Kidney capillary endothelial cell (primary cell): Measurements from ENCODE around the gene KIAA0513.
"Not testable (repeated sequence)": the region's sequence is repeated elsewhere in the genome, so short reads cannot be mapped to it uniquely, and the experiment has no call there.

Source experiments
- DNase-seq: peaks from one replicate; pipeline ENCODE4 v3.0.0-alpha.2; 2018; ENCODE audit warnings: low spot score

Gene KIAA0513

GRCh38 chr16:85049706-85050305 lies 22.2 kb downstream of the KIAA0513 start:
- DNase-seq: no peak

DNA sequence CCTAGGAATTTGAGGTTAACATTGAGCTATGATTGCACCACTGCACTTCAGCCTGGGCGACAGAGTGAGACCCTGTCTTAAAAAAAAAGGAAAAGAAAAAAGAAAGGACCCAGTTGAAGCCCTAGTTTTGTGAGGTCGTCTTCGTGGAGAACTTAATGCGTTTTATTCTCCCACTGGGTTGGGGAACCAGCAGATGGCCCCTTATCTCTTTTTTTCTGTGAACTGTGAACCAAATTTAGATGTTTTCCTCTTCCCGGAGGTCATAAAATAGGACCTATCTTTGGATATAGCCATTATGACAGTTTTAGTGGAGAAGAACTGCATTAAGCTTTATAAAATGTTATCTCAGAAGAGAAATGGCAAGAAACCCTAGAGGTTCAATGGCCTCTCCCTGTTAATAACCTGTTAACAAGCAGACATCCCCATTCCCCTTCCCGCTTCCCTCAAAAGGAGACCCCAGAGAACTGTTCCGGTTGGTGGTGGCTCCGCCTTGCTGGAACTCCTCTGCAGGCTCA lies 23.5 kb downstream of the KIAA0513 start:
- no peak for DNase-seq

GRCh38 chr16:85051683-85052082 lies 24.1 kb downstream of the KIAA0513 start:
- no peak for DNase-seq

GRCh38 chr16:85052536-85052935 lies 24.9 kb downstream of the KIAA0513 start:
- DNase-seq: no peak

GRCh38 chr16:85054321-85054720 lies 26.7 kb downstream of the KIAA0513 start:
- DNase-seq: not testable (repeated sequence)

- DNase-seq: no peak
These were observed 27.4 kb downstream of the KIAA0513 start for GRCh38 chr16:85054948-85055492.

DNA sequence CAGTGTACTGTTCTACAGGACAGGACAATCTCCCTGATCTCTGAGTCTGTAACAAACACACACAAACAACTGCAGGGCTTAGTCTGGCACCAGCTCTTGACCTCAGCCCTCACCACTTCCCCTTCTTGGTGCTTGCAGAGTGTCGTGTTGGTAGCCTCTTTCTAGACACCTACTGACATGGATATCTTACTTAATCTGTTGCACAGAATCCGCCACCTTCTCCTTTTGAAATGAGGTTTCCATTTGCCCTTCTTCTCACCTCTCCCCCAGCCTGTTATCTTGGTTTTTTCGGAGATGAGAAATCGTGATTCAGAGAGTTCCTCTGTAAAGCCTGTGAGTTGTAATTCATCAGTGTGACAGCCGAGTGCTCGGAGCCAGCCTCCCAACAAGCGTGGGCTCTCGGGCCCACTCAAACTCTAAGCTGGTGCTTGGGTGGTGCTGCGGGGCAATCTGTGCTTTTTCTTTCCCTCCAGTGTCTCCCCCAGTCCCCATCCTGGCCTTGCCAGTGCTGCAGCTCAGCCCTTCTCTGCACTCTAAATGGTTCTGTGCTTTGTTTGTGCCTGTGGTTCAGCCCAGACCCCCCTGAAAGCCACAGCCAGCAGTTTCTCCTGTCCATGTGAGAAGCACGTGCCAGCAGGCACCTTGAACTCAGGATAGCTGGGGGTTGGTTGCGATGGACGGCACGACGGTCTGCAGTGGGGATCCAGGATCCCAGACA lies 28.1 kb downstream of the KIAA0513 start:
- peak; percentile 44 for DNase-seq

DNA sequence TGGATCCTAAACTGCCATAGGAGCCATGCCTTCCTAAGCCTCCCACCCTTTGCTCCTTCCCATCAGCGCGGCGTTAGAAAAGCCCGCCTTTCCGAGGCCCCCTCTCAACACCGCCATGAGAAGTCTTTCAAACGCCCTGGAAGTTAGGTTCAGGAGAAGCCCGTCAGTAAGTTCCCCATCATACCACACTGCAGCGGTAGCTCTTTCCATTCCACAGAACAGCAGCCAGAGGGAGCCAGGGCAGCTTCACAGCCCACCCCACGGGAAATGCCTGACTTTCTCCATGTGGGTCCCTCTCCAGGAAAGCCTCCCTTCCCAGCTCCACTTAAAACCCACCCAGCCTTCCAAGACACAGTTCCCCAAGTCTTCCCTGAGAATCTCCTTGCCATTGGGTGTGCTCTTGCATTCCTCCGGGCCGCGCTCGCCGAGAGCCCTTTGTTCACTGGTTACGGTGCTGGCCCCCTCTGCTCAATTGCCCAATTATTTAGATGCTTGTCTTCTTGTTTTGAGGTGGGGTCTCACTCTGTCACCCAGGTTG lies 28.7 kb downstream of the KIAA0513 start:
- DNase-seq: no peak

DNA sequence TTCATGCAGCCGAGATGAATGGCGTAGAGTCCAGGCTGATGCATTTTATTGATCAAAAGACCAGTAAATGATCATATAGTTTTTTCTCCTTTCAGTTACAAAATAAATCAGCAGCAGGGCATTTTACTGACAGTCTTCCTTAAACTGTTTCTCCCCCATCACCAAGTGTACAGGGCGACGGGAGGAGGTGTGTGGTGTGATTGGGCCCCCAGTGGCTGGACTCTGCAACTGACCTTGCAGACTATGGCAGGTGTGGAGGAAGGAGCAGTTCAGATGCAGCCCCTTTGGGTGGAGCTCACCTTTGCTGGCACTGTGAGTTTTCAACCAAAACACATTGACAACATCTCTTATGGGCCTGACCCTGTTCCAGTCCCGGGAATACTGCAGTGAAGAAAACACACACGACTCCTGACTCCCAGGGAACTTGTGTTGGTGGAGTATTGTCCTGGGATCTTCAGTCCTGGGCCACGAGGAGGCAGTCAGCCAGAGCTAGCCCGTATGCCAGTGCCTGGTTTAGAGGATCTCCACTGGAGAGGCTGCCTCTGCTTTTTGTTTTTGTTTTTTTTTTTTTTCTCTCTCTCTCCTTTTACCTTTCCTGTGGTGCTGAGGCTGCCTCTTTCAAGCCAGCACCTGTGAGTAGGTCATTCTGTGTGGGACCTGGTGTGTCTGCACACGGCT lies 29.8 kb downstream of the KIAA0513 start:
- no peak for DNase-seq

GRCh38 chr16:85057948-85058347 lies 30.4 kb downstream of the KIAA0513 start:
- DNase-seq: no peak

GRCh38 chr16:85058909-85059308 lies 31.3 kb downstream of the KIAA0513 start:
- DNase-seq: no peak

DNA sequence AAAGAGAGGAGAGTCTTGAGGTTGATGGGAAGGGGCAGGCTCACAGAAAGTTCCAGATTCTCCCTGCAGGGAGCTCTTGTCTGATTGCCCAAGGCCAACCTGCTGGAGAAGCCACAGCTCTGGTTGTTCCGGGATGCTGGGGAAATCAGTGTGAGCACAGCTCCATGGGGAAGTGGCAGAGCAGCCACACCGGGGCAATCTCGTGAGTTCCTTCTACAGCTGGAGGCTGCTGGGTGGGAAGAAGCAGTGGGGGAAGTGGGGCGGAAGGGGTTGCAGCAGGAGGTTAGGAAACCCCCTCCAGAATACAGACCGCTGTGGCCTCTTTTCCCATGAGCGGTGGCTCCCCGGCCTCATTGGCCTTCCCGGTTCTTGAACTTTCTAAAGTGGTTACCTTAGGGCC lies 34.0 kb downstream of the KIAA0513 start:
- no peak for DNase-seq

DNA sequence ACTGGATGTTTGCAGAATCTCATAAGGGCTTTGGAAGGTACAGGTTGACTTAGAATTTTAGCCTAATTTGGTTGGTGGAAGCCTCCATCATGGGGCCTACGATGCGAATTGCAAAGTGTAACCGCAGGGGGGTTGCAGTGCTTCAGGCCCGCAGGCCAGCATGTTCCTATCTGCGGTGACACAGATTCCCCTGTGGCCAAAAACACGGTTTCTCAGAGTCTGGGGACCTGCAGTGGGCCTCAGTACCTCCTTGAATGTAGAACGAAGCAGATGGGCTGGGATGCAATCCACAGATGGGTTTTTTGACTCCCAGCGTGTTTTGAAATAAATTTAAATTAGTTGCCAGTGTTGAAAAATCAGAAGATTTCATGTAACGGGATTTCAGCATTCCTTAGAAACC lies 34.7 kb downstream of the KIAA0513 start:
- DNase-seq: no peak

- no peak for DNase-seq
These were observed 35.2 kb downstream of the KIAA0513 start for GRCh38 chr16:85062845-85063244.

DNA sequence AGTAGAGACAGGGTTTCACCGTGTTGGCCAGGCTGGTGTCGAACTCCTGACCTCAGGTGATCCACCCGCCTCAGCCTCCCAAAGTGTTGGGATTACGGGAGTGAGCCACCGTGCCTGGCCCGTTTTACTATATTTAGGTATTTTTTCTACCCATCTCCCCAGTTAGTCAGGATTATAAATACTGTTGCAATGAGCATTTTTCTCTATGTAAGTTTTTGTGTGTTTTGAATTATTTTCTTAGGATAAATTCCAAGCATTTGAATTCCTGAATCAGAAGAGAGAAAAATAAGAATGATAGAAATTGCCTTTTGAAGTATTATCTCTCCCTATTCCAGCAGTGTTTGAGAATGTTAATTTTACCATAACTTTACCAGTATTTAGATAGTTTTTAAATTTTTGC lies 36.6 kb downstream of the KIAA0513 start:
- DNase-seq: no peak

- no peak for DNase-seq
These were observed 37.5 kb downstream of the KIAA0513 start for GRCh38 chr16:85065099-85065498.

GRCh38 chr16:85066346-85066885 lies 38.8 kb downstream of the KIAA0513 start:
- no peak for DNase-seq

DNA sequence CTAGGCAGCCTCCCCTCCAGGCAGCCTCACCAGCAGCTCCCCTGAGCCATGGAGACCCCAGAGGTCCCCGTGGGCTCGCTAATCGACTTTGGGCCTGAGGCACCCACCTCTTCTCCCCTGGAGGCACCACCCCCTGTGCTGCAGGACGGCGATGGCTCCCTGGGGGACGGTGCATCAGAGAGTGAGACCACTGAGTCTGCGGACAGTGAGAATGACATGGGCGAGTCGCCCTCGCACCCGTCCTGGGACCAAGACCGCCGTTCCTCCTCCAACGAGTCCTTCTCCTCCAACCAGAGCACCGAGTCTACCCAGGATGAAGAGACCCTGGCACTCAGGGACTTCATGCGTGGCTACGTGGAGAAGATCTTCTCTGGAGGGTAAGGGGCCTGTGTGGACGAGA lies 39.4 kb downstream of the KIAA0513 start:
- no peak for DNase-seq

DNA sequence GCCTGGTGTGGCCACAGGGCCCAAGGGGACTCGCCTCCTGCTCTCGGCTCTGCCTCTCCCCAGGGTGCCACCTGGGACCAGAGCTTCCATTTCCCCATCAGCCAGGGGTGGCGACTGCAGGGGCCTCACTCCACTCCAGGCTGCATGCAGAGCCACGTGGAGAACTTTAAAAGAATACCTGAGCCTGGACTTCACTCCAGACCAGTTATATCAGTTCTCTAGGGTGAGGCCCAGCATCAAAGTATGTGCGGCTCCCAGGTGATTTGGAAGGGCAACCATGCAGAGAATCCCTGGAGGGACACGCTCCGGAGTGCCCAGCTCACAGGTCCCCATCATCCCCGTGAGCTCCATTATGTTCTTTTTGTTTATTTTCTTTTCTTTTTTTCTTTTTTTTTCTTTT lies 39.8 kb downstream of the KIAA0513 start:
- DNase-seq: no peak

DNA sequence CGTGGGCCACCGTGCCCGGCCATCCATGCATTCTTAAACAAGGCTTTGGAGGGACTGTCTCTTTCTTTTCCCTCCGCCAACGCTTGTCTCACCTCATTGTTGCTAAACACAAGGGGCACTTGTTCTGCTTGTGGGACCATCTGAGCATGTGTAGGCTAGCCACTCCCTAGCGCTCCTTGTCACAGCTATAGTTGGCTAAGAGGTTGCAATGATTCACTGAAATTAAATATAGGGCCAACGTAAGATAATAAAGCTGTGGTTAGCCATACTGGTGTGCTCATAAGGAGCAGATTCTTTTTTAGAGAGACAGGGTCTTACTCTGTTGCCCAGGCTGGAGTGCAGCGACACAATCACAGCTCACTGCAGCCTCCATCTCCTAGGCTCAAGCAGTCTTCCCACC lies 41.2 kb downstream of the KIAA0513 start:
- DNase-seq: no peak

DNA sequence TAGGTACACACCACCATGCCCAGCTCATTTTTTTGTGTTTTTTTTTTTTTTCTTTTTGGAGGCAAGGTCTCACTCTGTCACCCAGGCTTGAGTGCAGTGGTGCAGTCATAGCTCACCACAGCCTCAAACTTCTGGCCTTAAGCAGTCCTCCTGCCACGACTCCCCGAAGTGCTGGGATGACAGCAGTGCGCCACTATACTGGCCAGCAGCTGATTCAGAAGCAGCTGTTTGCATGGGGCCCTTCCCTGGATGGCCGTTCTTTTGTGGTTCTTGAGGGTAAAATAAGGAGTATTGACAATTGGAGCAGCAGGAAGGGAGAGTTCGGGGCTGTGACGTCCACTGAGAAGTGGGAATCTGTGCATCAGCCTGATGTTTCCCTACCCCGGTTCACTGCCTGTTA lies 41.6 kb downstream of the KIAA0513 start:
- no peak for DNase-seq
